Measurements from ENCODE around the gene KANSL1. TPM values are rescaled to one million over a fixed set of nuclear protein-coding genes. Genes with fewer than 3 reads are reported as not detected.
A peak's percentile ranks its signal among the peaks of the same experiment; 100 is the strongest.
"Not testable (repeated sequence)": the region's sequence is repeated elsewhere in the genome, so short reads cannot be mapped to it uniquely, and the experiment has no call there.

KANSL1 gene
- total RNA-seq, 4 donors from 2014 or later: 91.3 to 120 (median 105) TPM

GRCh38 chr17:46192189-46192438, 1.1 kb downstream of the KANSL1 start:
- peak overlapping the region; percentile 63 to 100 (median 98) for H3K4me3 ChIP-seq
- no peaks in the 10 kb centered on the region for H3K27me3 ChIP-seq
- no peaks in the 10 kb centered on the region for H3K36me3 ChIP-seq
- WGBS, 2 donors: 1 to 2% methylated on average over 7 of the region's 7 CpGs
- no peak for TF ChIP-seq POLR2A (IDR thresholded peaks at IDR 0.05)
- TF ChIP-seq EP300 (IDR thresholded peaks at IDR 0.05): no peak
- TF ChIP-seq CTCF (IDR thresholded peaks at IDR 0.05): no peak
- no peaks in the 10 kb centered on the region for H3K9me3 ChIP-seq
- H3K4me1 ChIP-seq: peaks cover 0 to 60% (median 41%) of the 10 kb centered on the region in 4 donors
- no peak for DNase-seq (ENCODE audit: low spot score in 2 of 2)
- peak overlapping the region; percentile 100 for H3K27ac ChIP-seq

GRCh38 chr17:46191322-46192188, 1.7 kb downstream of the KANSL1 start:
- Histone ChIP-seq H3K36me3 (no peaks in the 10 kb centered on the region), H3K27ac (peak overlapping the region; percentile 100), H3K4me1 (peaks cover 0 to 65% (median 45%) of the 10 kb centered on the region in 4 donors), H3K27me3 (no peaks in the 10 kb centered on the region), H3K9me3 (no peaks in the 10 kb centered on the region), H3K4me3 (peak overlapping the region; percentile 63 to 100 (median 98))
- peak in 1 of 2 donors; percentile 48 for DNase-seq (ENCODE audit: low spot score in 2 of 2)
- WGBS, 2 donors: 0% methylated on average over 20 of the region's 20 CpGs
- TF ChIP-seq CTCF (IDR thresholded peaks at IDR 0.05): no peak
- peak in 1 of 2 donors; percentile 64 for TF ChIP-seq EP300 (IDR thresholded peaks at IDR 0.05)
- peak in 1 of 2 donors; percentile 21 for TF ChIP-seq POLR2A (IDR thresholded peaks at IDR 0.05)

GRCh38 chr17:46190763-46191162, 2.5 kb downstream of the KANSL1 start:
- Histone ChIP-seq H3K4me1 (peaks cover 0 to 70% (median 51%) of the 10 kb centered on the region in 4 donors), H3K4me3 (peak overlapping the region in 2 of 4 donors; percentile 98 to 99), H3K27ac (peak overlapping the region; percentile 100)

GRCh38 chr17:46186827-46187235, 6.4 kb downstream of the KANSL1 start:
- Histone ChIP-seq H3K4me1 (peaks cover 0 to 91% (median 72%) of the 10 kb centered on the region in 4 donors), H3K27ac (peak overlapping the region in 1 of 4 donors; percentile 2)
- TF ChIP-seq CTCF (IDR thresholded peaks at IDR 0.05): peak in 2 of 5 experiments; percentile 7 to 19
- not testable (repeated sequence) for H3K9me3 ChIP-seq; H3K4me3 ChIP-seq; H3K27me3 ChIP-seq; DNase-seq (ENCODE audit: low spot score in 2 of 2); H3K36me3 ChIP-seq
- WGBS, 2 donors: 89 to 94% methylated on average over 3 of the region's 3 CpGs

More at GRCh38 chr17:46190763-46191162, 2.5 kb downstream of the KANSL1 start:
- H3K27me3 ChIP-seq: no peaks in the 10 kb centered on the region
- DNase-seq (ENCODE audit: low spot score in 2 of 2): no peak
- no peaks in the 10 kb centered on the region for H3K9me3 ChIP-seq
- TF ChIP-seq POLR2A (IDR thresholded peaks at IDR 0.05) (no peak), EP300 (IDR thresholded peaks at IDR 0.05) (no peak), CTCF (IDR thresholded peaks at IDR 0.05) (no peak)
- no peaks in the 10 kb centered on the region for H3K36me3 ChIP-seq
- 24 to 39% methylated on average over 4 of the region's 4 CpGs for WGBS, 2 donors

GRCh38 chr17:46184696-46185095, 8.5 kb downstream of the KANSL1 start:
- Histone ChIP-seq H3K27me3 (no peaks in the 10 kb centered on the region), H3K9me3 (no peaks in the 10 kb centered on the region), H3K36me3 (no peaks in the 10 kb centered on the region), H3K27ac (no peak overlapping the region), H3K4me3 (no peak overlapping the region), H3K4me1 (peaks cover 0 to 96% (median 65%) of the 10 kb centered on the region in 4 donors)
- no peak for DNase-seq (ENCODE audit: low spot score in 2 of 2)
- WGBS, 2 donors: 69 to 78% methylated on average over 7 of the region's 7 CpGs
- TF ChIP-seq POLR2A (IDR thresholded peaks at IDR 0.05): no peak

- not testable (repeated sequence) for H3K4me3 ChIP-seq; H3K36me3 ChIP-seq; DNase-seq (ENCODE audit: low spot score in 2 of 2); H3K9me3 ChIP-seq; H3K27me3 ChIP-seq; H3K27ac ChIP-seq
- H3K4me1 ChIP-seq: peaks cover 0 to 96% (median 67%) of the 10 kb centered on the region in 4 donors
- 76 to 77% methylated on average over 7 of the region's 7 CpGs for WGBS, 2 donors
Measured at GRCh38 chr17:46183383-46183782, 9.8 kb downstream of the KANSL1 start.
